ENCODE measurements around the gene ADAMTS14.
"Not testable (repeated sequence)": the region's sequence is repeated elsewhere in the genome, so short reads cannot be mapped to it uniquely, and the experiment has no call there.

Gene ADAMTS14

GRCh38 chr10:70672165-70673042 lies at the start of gene ADAMTS14:
TSS of gene ADAMTS14 (plus strand) at chr10:70672506. CDS start at chr10:70672803, 297 bp downstream.
- peak; percentile 43 for DNase-seq

GRCh38 chr10:70622541-70622940 lies 49.8 kb upstream of the ADAMTS14 start:
- DNase-seq, result no peak

- DNase-seq, result no peak
Measured at GRCh38 chr10:70622981-70623844, 49.1 kb upstream of the ADAMTS14 start.

GRCh38 chr10:70626056-70626455 lies 46.2 kb upstream of the ADAMTS14 start:
- no peak for DNase-seq

- no peak for DNase-seq
Measured at GRCh38 chr10:70629338-70629737, 43.0 kb upstream of the ADAMTS14 start.

GRCh38 chr10:70631735-70632134 lies 40.6 kb upstream of the ADAMTS14 start:
- not testable (repeated sequence) for DNase-seq

GRCh38 chr10:70634011-70634410 lies 38.3 kb upstream of the ADAMTS14 start:
- no peak for DNase-seq

- DNase-seq, result not testable (repeated sequence)
Measured at GRCh38 chr10:70634515-70634914, 37.8 kb upstream of the ADAMTS14 start.

- DNase-seq, result not testable (repeated sequence)
Measured at GRCh38 chr10:70639640-70640383, 32.5 kb upstream of the ADAMTS14 start.

- not testable (repeated sequence) for DNase-seq
Measured at GRCh38 chr10:70643272-70643671, 29.0 kb upstream of the ADAMTS14 start.

GRCh38 chr10:70644959-70645358 lies 27.3 kb upstream of the ADAMTS14 start:
- DNase-seq, result not testable (repeated sequence)

- DNase-seq, result no peak
Measured at GRCh38 chr10:70647086-70647485, 25.2 kb upstream of the ADAMTS14 start.

- no peak for DNase-seq
Measured at GRCh38 chr10:70648427-70648826, 23.9 kb upstream of the ADAMTS14 start.

GRCh38 chr10:70649526-70649925 lies 22.8 kb upstream of the ADAMTS14 start:
- DNase-seq, result peak; percentile 8

- DNase-seq, result no peak
Measured at GRCh38 chr10:70650104-70650503, 22.2 kb upstream of the ADAMTS14 start.

GRCh38 chr10:70650718-70651117 lies 21.6 kb upstream of the ADAMTS14 start:
- no peak for DNase-seq

GRCh38 chr10:70651661-70652060 lies 20.6 kb upstream of the ADAMTS14 start:
- DNase-seq, result no peak

GRCh38 chr10:70652761-70653657 lies 19.3 kb upstream of the ADAMTS14 start:
- no peak for DNase-seq

- DNase-seq, result no peak
Measured at GRCh38 chr10:70655316-70655715, 17.0 kb upstream of the ADAMTS14 start.

- peak; percentile 79 for DNase-seq
Measured at GRCh38 chr10:70656489-70656888, 15.8 kb upstream of the ADAMTS14 start.

- DNase-seq, result no peak
Measured at GRCh38 chr10:70657041-70657440, 15.3 kb upstream of the ADAMTS14 start.
